Endothelial cell of umbilical vein (primary cell): ENCODE results near the gene FAM193A. TPM values are rescaled to one million over a fixed set of nuclear protein-coding genes. Genes with fewer than 3 reads are reported as not detected.

Experiments
- BruUV-seq: library from RNA; stranded (reverse); fragments of 400-500 nt; replicated peaks from 2 replicates; lab custom pipeline; 2021; lab: Mats Ljungman, UMichigan
- CTCF ChIA-PET: fragments of 300-600, 350-600 bp; sonication (Branson Sonifier 250); formaldehyde crosslinking; loops from one replicate; lab custom pipeline; 2021; ENCODE audit warnings: antibody characterized with exemption, inconsistent platforms; lab: Charles Lee
- POLR2A ChIA-PET: fragments of 300-600, 350-600 bp; sonication (Branson Sonifier 250); formaldehyde crosslinking; loops from one replicate; lab custom pipeline; 2021; ENCODE audit warnings: antibody characterized with exemption, inconsistent platforms; lab: Charles Lee
- DNase-seq: peaks from one replicate; pipeline ENCODE4 v3.0.0-alpha.2; 2011; ENCODE audit warnings: low read depth, low spot score
- FAIRE-seq: peaks from 2 replicates; lab custom pipeline; 2011; peaks lifted over from hg19 to GRCh38; lab: Jason Lieb, UNC
- H2AFZ ChIP-seq: 2 replicates; pipeline ENCODE4 v1.6.0; 2012; ENCODE audit warnings: low read depth, low read length, control low read depth, inconsistent platforms
- H3K27ac ChIP-seq: 2 replicates; pipeline ENCODE4 v1.5.1; 2011; ENCODE audit warnings: low read depth, mild to moderate bottlenecking, control low read depth, low read length, moderate library complexity; ENCODE audit not compliant: insufficient read depth
- H3K27me3 ChIP-seq, 2 experiments: 2 replicates each; pipeline versions ENCODE4 v1.6.0 to v1.6.1; 2011; ENCODE audit warnings: low read length in 2 of 2, mixed read lengths in 1 of 2; ENCODE audit not compliant: control insufficient read depth in 2 of 2, insufficient read depth in 2 of 2
- H3K36me3 ChIP-seq, 2 experiments: 2 replicates in 1 of 2; 3 replicates in 1 of 2; pipeline ENCODE4 v1.5.1; 2011; ENCODE audit warnings: low read length in 2 of 2, mild to moderate bottlenecking in 1 of 2, moderate library complexity in 1 of 2; ENCODE audit not compliant: control insufficient read depth in 2 of 2, insufficient read depth in 2 of 2; ENCODE audit errors: extremely low read depth in 1 of 2
- H3K4me1 ChIP-seq: 3 replicates; pipeline ENCODE4 v1.5.1; 2011; ENCODE audit warnings: mild to moderate bottlenecking, low read length; ENCODE audit not compliant: control insufficient read depth, insufficient read depth; ENCODE audit errors: extremely low read depth
- H3K4me2 ChIP-seq: 2 replicates; pipeline ENCODE4 v1.6.1; 2011; ENCODE audit warnings: low read length, control low read depth, mixed read lengths; ENCODE audit not compliant: insufficient read depth
- H3K4me3 ChIP-seq, 3 experiments: fragments of 200-600 bp in 1 of 3; sonication (generic), shearing (Covaris generic) in 1 of 3; replicated peaks in 1 of 3; 2 replicates each; pipeline ENCODE4 v1.5.1; 2011 to 2016; ENCODE audit warnings: control low read depth in 3 of 3, low read length in 3 of 3, mild to moderate bottlenecking in 2 of 3, inconsistent platforms in 1 of 3, low read depth in 1 of 3, moderate library complexity in 1 of 3; ENCODE audit not compliant: insufficient read depth in 1 of 3
- H3K79me2 ChIP-seq: 2 replicates; pipeline ENCODE4 v1.6.0; 2012; ENCODE audit warnings: low read length, inconsistent platforms; ENCODE audit not compliant: control insufficient read depth, insufficient read depth
- H3K9ac ChIP-seq: replicated peaks from 2 replicates; pipeline ENCODE3; 2011; ENCODE audit warnings: low read length, control low read depth; ENCODE audit not compliant: insufficient read depth; ENCODE audit errors: extremely low read depth
- H3K9me1 ChIP-seq: replicated peaks from 3 replicates; pipeline ENCODE4 v1.6.0; 2011; ENCODE audit warnings: mild to moderate bottlenecking, low read length; ENCODE audit not compliant: control insufficient read depth, insufficient read depth; ENCODE audit errors: extremely low read depth
- H3K9me3 ChIP-seq: replicated peaks from 2 replicates; pipeline ENCODE4 v1.5.1; 2012; ENCODE audit warnings: low read length, inconsistent platforms; ENCODE audit not compliant: control insufficient read depth, insufficient read depth
- H4K20me1 ChIP-seq: replicated peaks from 2 replicates; pipeline ENCODE3; 2011; ENCODE audit warnings: mild to moderate bottlenecking, low read length; ENCODE audit not compliant: control insufficient read depth, insufficient read depth; ENCODE audit errors: extremely low read depth
- CTCF ChIP-seq, 2 donors: IDR thresholded peaks; 1 replicate in 1 of 2; 2 replicates in 1 of 2; pipeline ENCODE4 v1.5.1; 2011; ENCODE audit warnings: low read length in 2 of 2, mild to moderate bottlenecking in 2 of 2, moderate library complexity in 2 of 2, control low read depth in 1 of 2, inconsistent platforms in 1 of 2, low read depth in 1 of 2; ENCODE audit not compliant: insufficient read depth in 1 of 2; ENCODE audit errors: extremely low read depth in 1 of 2
- EZH2 ChIP-seq: IDR thresholded peaks from 2 replicates; pipeline ENCODE4 v1.6.1; 2012; ENCODE audit warnings: borderline replicate concordance, low read depth, mild to moderate bottlenecking, moderate library complexity, low read length, inconsistent platforms; ENCODE audit not compliant: severe bottlenecking
- FOS ChIP-seq: IDR thresholded peaks from 2 replicates; pipeline ENCODE4 v1.6.1; 2011; ENCODE audit warnings: mild to moderate bottlenecking, low read length, moderate library complexity, borderline replicate concordance; ENCODE audit not compliant: insufficient read depth
- GATA2 ChIP-seq: IDR thresholded peaks from 2 replicates; pipeline ENCODE4 v1.7.0; 2011; ENCODE audit warnings: low read depth, mild to moderate bottlenecking, moderate library complexity, mixed read lengths, low read length; ENCODE audit not compliant: insufficient read length, insufficient read depth
- JUN ChIP-seq: IDR thresholded peaks from 2 replicates; pipeline ENCODE4 v1.6.1; 2011; ENCODE audit warnings: borderline replicate concordance, low read depth; ENCODE audit not compliant: insufficient read length, insufficient read depth
- MYC ChIP-seq: IDR thresholded peaks from one replicate; pipeline ENCODE4 v1.6.1; 2011; ENCODE audit warnings: mild to moderate bottlenecking, low read depth, low read length
- POLR2A ChIP-seq: IDR thresholded peaks from 2 replicates; pipeline ENCODE4 v1.6.1; 2012; ENCODE audit warnings: low read depth, mild to moderate bottlenecking, control low read depth, low read length
- POLR2AphosphoS5 ChIP-seq: IDR thresholded peaks from 2 replicates; pipeline ENCODE4 v1.6.1; 2012; ENCODE audit warnings: low read depth, mild to moderate bottlenecking, control low read depth, low read length, moderate library complexity; ENCODE audit not compliant: insufficient read depth
- dilution Hi-C: fragments of 300-500 bp; cut with MboI; formaldehyde crosslinking; loops from one replicate; pipeline ENCODE4 v1.15.0; 2019; ENCODE audit warnings: low sequenced_read_pairs; ENCODE audit not compliant: extremely low pct_ligation_motif_present
- intact Hi-C: fragments of 100-400 bp; cut with micrococcal nuclease; formaldehyde crosslinking; loops from one replicate; pipeline ENCODE4 v1.10.0; 2022
- polyA plus RNA-seq, 4 experiments: library from polyadenylated mRNA; depleted of rRNA in 3 of 4; stranded (reverse) in 3 of 4; unstranded in 1 of 4; fragments of >200 nt; gene quantifications; 2 replicates each; pipeline versions ENCODE4 v1.2.1 to v1.2.3, GENCODE V29; 2011 to 2012; ENCODE audit warnings: missing spikeins in 1 of 4
- total RNA-seq: library from RNA; stranded (reverse); gene quantifications from 2 replicates; pipeline ENCODE4 v1.2.3, GENCODE V29; 2021
- TF ChIP-seq, protein P1 (sequence below): IDR thresholded peaks from 2 replicates; pipeline ENCODE4 v1.6.1; 2011; ENCODE audit not compliant: insufficient read depth, insufficient read length

The FAM193A gene
- total and polyA plus RNA-seq, 2 donors (not counting 3 experiments of a cell fraction or from before 2014, with no cell fraction given) = 12.3 to 32.1 TPM

DNA sequence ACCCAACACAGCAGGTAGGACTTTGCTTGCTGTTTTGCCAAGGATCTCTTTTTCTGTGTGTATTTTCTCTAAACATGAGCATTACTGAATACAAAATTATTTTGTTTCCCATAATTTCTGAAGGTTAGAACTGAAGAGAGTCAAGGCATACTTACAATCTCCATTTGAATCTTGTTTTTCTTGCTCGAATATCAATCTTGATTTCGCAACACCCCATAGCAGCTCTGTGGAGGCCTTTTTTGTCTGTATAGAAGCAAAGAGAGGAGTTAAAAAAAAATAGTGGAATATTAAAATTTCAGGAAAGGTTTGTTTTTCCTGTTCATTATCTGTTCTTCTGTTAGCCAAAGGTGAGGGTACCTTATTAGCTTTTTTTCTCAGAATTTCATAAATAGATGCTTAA is 126.8 kb downstream of the FAM193A start:
- dilution Hi-C loops (no loop called here), intact Hi-C loops (no loop called here)
- Histone ChIP-seq H3K27me3 (no peaks in the 10 kb centered on the region), H4K20me1 (no peaks in the 10 kb centered on the region), H3K4me2 (no peak overlapping the region), H3K4me1 (no peaks in the 10 kb centered on the region), H3K9me1 (no peaks in the 10 kb centered on the region), H3K9ac (no peak overlapping the region), H3K4me3 (no peak overlapping the region), H2AFZ (no peak overlapping the region), H3K27ac (no peak overlapping the region), H3K36me3 (peaks cover 11 to 24% of the 10 kb centered on the region in 2 experiments), H3K9me3 (no peaks in the 10 kb centered on the region), H3K79me2 (peaks cover 10% of the 10 kb centered on the region)
- ChIA-PET CTCF (no interaction called here), POLR2A (no interaction called here)
- DNase-seq (no peak), FAIRE-seq (no peak)
- TF ChIP-seq EZH2 = no peak
- TF ChIP-seq, protein P1, sequence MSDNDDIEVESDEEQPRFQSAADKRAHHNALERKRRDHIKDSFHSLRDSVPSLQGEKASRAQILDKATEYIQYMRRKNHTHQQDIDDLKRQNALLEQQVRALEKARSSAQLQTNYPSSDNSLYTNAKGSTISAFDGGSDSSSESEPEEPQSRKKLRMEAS = no peak
- TF ChIP-seq POLR2AphosphoS5 = no peak
- no peak for TF ChIP-seq FOS
- TF ChIP-seq JUN = no peak
- TF ChIP-seq MYC = no peak
- TF ChIP-seq GATA2 = no peak
- TF ChIP-seq CTCF (IDR thresholded peaks at IDR 0.05; ENCODE audit: extremely low read depth in 1 of 2, insufficient read depth in 1 of 2, low read depth in 1 of 2, low read length in 2 of 2) = no peak
- no peak for TF ChIP-seq POLR2A
- no TSS peak for BruUV-seq
